ENCODE results near the gene MRM2. TPM values are rescaled to one million over a fixed set of nuclear protein-coding genes. Genes with fewer than 3 reads are reported as not detected.

Gene MRM2
- total RNA-seq, 1 donor from 2014 or later: 15.9 TPM

- no peak for DNase-seq (ENCODE audit: low spot score in 2 of 2)
- no peak for FAIRE-seq
Measured at GRCh38 chr7:2225830-2226229, 16.2 kb downstream of the MRM2 start.

GRCh38 chr7:2225336-2225735, 16.7 kb downstream of the MRM2 start:
- FAIRE-seq (no peak), DNase-seq (ENCODE audit: low spot score in 2 of 2) (no peak)

DNA sequence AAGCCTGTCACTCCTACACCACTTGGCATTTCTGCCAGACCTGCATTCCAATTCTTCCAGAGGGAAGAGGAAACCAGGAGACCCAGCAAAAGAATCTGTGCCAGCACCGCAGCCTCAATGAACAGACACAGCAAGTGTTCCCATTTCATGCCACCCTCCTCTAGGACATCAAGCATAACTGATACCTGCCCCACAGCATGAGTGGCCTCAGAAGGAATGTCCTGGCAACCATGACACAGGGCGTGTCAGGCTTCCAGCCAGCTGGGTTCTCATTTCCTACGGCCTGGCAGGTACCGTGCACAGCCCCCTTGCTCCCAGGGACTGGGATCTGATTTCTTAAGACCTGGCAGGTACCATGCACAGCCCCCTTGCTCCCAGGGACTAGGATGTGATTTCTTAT, 17.1 kb downstream of the MRM2 start:
- no peak for DNase-seq (ENCODE audit: low spot score in 2 of 2)
- FAIRE-seq: no peak

DNA sequence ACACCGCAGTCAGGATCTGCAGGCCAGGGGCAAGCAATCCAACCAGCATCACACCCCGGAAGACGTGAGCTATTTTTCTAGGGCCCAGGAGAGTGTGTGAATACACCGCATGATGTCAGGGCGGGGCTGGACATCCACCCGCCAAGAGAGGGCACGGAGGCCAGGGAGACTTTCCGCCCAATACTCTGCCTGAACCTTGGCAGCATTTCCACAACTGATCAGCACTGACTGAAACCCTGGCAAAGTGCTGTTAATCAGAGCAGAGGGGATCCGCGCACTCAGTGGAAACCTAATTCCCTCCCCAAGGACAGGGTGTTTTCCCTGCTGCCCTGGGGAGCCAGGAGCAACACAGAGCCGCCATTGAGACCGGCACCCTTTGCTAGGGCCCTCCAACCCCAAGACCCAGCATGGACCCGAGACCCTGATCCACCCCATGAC, 17.5 kb downstream of the MRM2 start:
- no peak for FAIRE-seq

GRCh38 chr7:2223321-2223720, 18.7 kb downstream of the MRM2 start:
- DNase-seq (ENCODE audit: low spot score in 2 of 2) (no peak), FAIRE-seq (no peak)

More for the DNA sequence above, 17.5 kb downstream of the MRM2 start:
- no peak for DNase-seq (ENCODE audit: low spot score in 2 of 2)

DNA sequence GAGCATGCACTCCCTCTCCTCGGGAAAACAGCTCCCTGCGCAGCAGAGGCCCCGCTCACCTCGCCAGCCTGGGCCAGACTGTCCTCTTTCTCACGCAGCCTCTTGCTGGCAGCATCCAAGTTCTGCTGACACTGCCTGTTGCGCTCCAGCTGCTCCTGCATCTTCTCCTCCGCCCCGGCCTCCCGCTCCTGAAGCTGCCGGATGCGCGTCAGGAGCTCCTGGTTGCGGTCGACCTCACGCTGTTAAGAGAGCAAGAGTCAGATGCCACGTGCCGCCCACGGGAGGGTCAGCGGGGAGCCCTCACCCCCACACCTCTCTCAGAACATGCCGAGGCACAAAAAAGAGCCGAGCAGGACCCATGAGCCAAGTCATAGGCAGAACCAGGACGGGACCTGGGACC, 19.5 kb downstream of the MRM2 start:
- FAIRE-seq (no peak), DNase-seq (ENCODE audit: low spot score in 2 of 2) (no peak)

GRCh38 chr7:2220954-2221353, 21.1 kb downstream of the MRM2 start:
- no peak for FAIRE-seq
- DNase-seq (ENCODE audit: low spot score in 2 of 2): no peak

GRCh38 chr7:2220506-2220905, 21.5 kb downstream of the MRM2 start:
- FAIRE-seq (no peak), DNase-seq (ENCODE audit: low spot score in 2 of 2) (no peak)

GRCh38 chr7:2220030-2220429, 22.0 kb downstream of the MRM2 start:
- DNase-seq (ENCODE audit: low spot score in 2 of 2) (no peak), FAIRE-seq (no peak)

- DNase-seq (ENCODE audit: low spot score in 2 of 2): no peak
- no peak for FAIRE-seq
Measured at GRCh38 chr7:2219606-2220005, 22.4 kb downstream of the MRM2 start.

GRCh38 chr7:2219136-2219535, 22.9 kb downstream of the MRM2 start:
- FAIRE-seq: no peak
- no peak for DNase-seq (ENCODE audit: low spot score in 2 of 2)

GRCh38 chr7:2218444-2218785, 23.6 kb downstream of the MRM2 start:
- FAIRE-seq: no peak

DNA sequence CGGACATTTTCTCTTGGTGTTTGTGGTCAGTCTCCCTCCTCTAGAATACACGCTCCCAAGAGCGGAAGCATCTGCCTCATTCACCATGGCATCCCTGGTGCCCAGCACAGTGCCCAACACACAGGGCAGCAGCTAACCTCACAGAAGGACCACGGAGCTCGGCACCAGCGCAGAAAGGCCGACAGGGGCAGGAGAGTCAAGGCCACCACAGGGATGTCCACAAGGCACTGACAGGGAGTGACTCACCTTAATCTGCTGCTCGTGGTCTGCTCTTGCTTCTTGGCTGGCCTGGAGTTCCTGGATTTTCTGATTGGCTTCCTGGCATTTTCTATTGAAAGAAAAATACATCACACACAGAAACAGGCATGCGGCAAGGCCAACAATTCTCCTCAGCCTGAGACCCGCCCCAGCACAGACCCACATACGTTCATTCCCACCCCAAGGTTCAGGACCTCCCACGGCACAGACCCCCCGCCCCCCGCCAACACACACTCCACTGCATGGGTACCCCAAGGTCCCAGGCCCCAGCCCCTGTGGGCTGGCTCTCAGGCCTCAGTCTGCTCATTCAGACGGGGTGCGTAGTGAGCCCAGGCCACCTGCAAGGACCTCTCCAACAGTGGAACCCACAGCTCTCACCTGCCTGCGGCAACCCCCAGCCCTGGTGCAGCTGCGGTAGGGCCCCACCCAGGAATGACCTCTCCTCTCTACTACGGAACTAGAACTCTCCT, 24.1 kb downstream of the MRM2 start:
- DNase-seq (ENCODE audit: low spot score in 2 of 2) (no peak), FAIRE-seq (no peak)

More at GRCh38 chr7:2218444-2218785, 23.6 kb downstream of the MRM2 start:
- DNase-seq (ENCODE audit: low spot score in 2 of 2): no peak

- FAIRE-seq (no peak), DNase-seq (ENCODE audit: low spot score in 2 of 2) (no peak)
Measured at GRCh38 chr7:2217206-2217605, 24.8 kb downstream of the MRM2 start.

- FAIRE-seq (no peak), DNase-seq (ENCODE audit: low spot score in 2 of 2) (no peak)
Measured at GRCh38 chr7:2215851-2216250, 26.2 kb downstream of the MRM2 start.

DNA sequence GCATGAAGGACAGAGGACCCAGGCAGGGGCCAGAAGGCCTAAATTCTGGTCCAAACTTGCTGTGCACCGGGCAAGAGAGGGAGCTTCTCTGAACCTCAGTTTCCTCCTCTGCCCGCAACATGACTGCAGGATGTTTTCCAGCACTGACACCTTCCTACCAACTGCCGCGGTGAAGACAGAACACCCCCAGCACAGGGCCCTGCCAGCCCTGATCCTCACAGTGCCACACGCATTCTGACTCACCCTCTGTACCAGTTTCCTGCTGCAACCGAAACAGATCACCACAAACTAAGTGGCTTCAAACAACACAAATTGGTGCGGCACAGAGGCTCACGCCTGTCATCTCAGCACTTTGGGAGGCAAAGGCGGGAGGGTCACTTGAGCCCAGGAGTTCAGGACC, 27.4 kb downstream of the MRM2 start:
- no peak for DNase-seq (ENCODE audit: low spot score in 2 of 2)
- FAIRE-seq: no peak

DNA sequence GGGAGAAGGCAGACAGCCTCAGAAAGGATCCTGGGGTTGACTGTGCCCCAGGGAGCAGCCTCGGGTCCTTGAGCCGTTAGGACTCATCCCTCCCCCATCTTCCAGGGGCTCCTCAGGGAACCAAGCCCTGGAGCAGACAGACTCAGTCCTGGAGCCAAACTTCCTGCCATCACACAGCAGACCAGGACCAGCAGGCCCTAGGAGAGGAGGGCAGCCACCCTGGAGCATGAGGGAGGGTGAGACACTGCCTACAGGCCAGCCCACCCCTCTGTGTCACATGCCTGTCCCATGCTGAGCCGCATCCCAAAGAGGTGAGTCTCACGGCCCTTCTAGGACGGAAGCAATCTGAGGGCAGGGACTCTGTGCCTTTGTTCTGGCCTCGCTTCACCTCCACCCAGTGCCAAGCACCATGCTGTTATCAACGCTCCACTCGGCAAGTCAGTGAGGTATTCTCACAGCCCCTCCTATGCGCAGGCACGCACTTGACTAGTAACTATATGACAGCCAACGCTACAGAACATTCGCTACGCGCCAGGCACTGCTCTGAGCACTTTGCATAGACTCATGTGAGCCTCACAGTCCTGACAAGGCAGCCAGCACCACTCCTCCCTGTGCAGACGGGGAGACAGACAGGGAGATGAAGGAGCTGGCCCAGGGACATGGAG, 28.3 kb downstream of the MRM2 start:
- FAIRE-seq (no peak), DNase-seq (ENCODE audit: low spot score in 2 of 2) (no peak)

DNA sequence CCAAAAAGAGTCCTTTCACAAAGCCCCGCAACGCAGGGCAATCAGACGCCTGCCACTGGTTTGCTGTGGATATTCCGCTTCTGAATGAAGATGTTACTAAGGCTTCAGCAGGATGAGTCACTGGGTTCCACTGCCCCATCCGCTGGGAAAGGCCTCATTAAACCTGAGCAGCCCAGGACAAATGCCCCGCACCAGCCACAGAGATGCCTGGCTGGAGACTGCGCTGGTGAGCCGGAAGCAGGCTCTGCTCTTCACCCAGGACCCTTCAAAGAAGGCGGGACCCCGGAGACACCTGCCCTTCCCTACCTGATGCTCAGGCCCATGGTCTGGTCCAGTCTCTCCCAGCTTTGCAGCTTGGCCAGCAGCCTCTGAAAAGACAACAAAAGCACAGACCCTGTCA, 29.1 kb downstream of the MRM2 start:
- FAIRE-seq (no peak), DNase-seq (ENCODE audit: low spot score in 2 of 2) (no peak)

- DNase-seq (ENCODE audit: low spot score in 2 of 2) (no peak), FAIRE-seq (no peak)
Measured at GRCh38 chr7:2211926-2212325, 30.1 kb downstream of the MRM2 start.

DNA sequence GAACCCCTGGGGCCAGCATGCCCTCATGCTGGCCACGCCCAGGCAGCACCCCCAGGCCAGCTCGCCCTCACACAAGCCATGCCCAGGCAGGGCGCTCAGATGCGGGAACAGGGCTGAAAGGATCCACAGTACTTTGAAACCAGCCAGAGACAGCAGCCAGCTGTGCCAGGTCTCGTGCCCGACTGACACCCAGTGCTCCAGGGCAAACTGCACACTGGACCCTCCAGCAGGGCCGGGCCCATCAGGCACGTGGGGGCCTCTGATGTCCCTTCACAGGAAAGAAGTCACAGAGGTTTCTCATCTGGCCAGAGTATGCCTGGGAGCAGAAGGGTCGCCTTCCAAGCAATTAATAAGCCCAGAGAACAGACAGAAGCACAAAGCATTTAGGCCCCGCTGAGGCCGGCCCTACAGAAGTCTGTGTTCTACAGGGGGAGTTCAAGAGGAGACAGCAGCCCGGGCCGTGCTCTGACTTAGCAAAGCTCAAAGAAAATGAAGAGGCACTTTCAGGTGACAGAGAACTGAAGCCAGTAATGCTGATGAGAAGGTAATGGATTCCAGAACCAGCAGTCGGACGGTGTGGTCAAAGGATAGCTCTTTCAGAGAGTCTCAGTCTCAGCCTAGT, 30.6 kb downstream of the MRM2 start:
- FAIRE-seq (no peak), DNase-seq (ENCODE audit: low spot score in 2 of 2) (no peak)

- no peak for DNase-seq (ENCODE audit: low spot score in 2 of 2)
Measured at GRCh38 chr7:2210551-2211258, 31.3 kb downstream of the MRM2 start.

More at GRCh38 chr7:2210551-2211258, 31.3 kb downstream of the MRM2 start:
- no peak for FAIRE-seq

All from frontal cortex (tissue), 4 donors.